VCaP (cell line): Measurements from ENCODE around the gene PVALB.
A peak's percentile ranks its signal among the peaks of the same experiment; 100 is the strongest.

ENCODE experiments used
- H3K27ac ChIP-seq: fragments of 450-650 bp; 2 replicates; pipeline ENCODE4 v1.5.1; 2017
- CTCF ChIP-seq: fragments of 450-650 bp; conservative IDR thresholded peaks from 2 replicates; pipeline ENCODE4 v1.5.1; 2017; ENCODE audit warnings: mild to moderate bottlenecking, moderate library complexity

Gene PVALB

DNA sequence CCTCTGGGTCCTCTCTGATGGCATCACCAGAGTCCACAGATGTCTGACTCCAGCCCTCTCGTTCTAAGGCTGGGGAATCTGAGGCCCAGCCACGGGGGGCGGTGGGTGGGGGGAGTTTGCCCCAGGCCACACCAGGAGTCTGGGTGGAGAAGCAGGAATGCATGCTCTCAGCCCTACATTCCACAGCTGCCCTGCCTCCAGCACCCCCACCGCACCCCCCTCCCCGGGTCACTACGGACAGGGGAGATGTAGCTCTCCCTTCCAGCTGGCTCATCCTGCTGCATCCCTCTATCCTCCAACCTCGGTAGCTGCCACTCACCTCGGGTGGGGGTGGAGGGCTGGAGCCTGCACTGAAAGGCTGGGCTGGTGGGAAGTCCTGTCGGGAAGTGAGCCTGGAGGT, 2.3 kb upstream of the PVALB start:
- no peak overlapping the region for H3K27ac ChIP-seq
- TF ChIP-seq CTCF, result no peak

GRCh38 chr22:36818010-36818642, 1.3 kb upstream of the PVALB start:
- no peak for TF ChIP-seq CTCF
- no peak overlapping the region for H3K27ac ChIP-seq

- H3K27ac ChIP-seq, result no peak overlapping the region
- no peak for TF ChIP-seq CTCF
Observed at GRCh38 chr22:36817525-36817848, 652 bp upstream of the PVALB start.

- TF ChIP-seq CTCF, result no peak
Observed at GRCh38 chr22:36816339-36816635, 548 bp downstream of the PVALB start.

GRCh38 chr22:36815558-36816338, 1.1 kb downstream of the PVALB start:
- no peak for TF ChIP-seq CTCF
- H3K27ac ChIP-seq, result no peak overlapping the region

More at GRCh38 chr22:36816339-36816635, 548 bp downstream of the PVALB start:
- H3K27ac ChIP-seq, result no peak overlapping the region

DNA sequence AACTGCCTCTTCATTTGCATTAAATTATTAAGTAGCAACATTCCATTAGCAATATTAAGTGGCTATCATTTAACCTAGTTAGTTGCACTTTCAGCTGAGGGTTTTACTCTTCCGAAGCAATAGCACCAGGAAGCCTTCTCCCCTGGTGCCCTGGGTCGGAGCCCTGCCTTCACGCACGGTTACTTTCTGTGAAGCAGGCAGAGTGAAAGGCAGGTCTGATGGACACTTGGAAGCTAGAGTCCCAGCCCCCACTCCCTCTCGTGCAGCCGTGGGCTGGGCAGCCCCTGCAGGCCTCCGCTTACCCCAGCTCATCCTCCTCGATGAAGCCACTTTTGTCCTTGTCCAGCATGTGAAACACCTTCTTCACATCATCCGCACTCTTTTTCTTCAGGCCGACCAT, 2.0 kb downstream of the PVALB start:
- H3K27ac ChIP-seq, result no peak overlapping the region
- no peak for TF ChIP-seq CTCF

DNA sequence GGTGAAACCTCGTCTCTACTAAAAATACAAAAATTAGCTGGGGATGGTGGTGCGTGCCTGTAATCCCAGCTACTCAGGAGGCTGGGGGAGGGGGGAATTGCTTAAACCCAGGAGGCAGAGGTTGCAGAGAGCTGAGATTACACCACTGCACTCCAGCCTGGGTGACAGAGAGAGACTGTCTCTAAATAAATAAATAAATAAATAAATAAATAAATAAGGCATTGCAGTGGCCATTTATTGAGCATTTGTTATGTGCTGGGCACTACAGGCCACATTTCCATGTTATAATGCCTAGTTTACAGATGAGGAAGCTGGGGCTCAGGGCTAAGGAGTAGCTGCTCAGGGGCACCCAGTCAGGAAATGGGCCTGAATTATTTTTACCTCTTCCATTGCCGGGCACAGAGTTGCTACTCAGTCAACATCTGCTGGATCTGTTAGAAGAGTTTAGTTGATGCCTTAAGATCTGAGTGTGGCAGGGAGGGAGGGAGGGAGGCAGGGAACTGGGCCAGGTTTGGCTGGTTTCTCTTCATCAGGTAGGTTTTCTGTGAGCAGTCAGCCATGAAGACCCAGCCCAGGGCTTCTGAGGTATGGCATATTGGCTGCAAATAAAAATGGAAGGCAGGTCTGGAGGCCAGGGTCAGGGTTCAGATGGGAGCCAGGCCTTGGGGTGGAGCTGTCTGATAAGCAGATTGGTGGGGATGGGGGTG, 5.6 kb downstream of the PVALB start:
- no peak for TF ChIP-seq CTCF
- H3K27ac ChIP-seq, result peak overlapping the region; percentile 77
